Activated naive CD4-positive, alpha-beta T cell treated with anti-CD3 and anti-CD28 coated beads for 36 hours (primary cell): ENCODE data around the gene ARMC7. TPM values are rescaled to one million over a fixed set of nuclear protein-coding genes. Genes with fewer than 3 reads are reported as not detected.

ENCODE experiments used
- CTCF ChIA-PET: fragments of 350-600 bp; sonication (Branson Sonifier 250); formaldehyde crosslinking; loops from one replicate; lab custom pipeline; 2021; ENCODE audit warnings: antibody characterized with exemption; lab: Charles Lee
- DNase-seq: peaks from one replicate; pipeline ENCODE4 v3.0.0-alpha.2; 2020
- H3K27ac Mint-ChIP-seq: one replicate; pipeline ENCODE4 v1.8.0; 2021; ENCODE audit warnings: mild to moderate bottlenecking, mixed read lengths
- H3K27me3 Mint-ChIP-seq: one replicate; pipeline ENCODE4 v1.8.0; 2021; ENCODE audit warnings: low read depth, mixed read lengths
- H3K36me3 Mint-ChIP-seq: one replicate; pipeline ENCODE4 v1.8.0; 2021; ENCODE audit warnings: low read depth, mixed read lengths
- H3K4me1 Mint-ChIP-seq: one replicate; pipeline ENCODE4 v1.8.0; 2021; ENCODE audit warnings: low read depth, mixed read lengths
- H3K4me3 Mint-ChIP-seq: one replicate; pipeline ENCODE4 v1.8.0; 2021; ENCODE audit warnings: mild to moderate bottlenecking, moderate library complexity, mixed read lengths
- H3K9me3 Mint-ChIP-seq: one replicate; pipeline ENCODE4 v1.8.0; 2021; ENCODE audit warnings: mixed read lengths
- intact Hi-C: fragments of 100-400 bp; cut with micrococcal nuclease; formaldehyde crosslinking; loops from one replicate; pipeline ENCODE4 v1.15.1; 2023
- total RNA-seq, 2 experiments: library from RNA; stranded (reverse); gene quantifications; one replicate each; pipeline ENCODE4 v1.2.3, GENCODE V29; 2021

Gene ARMC7
- total RNA-seq, 2 experiments from 2014 or later = 3.8 to 4.9 TPM

GRCh38 chr17:75109046-75109406 is 743 bp upstream of the ARMC7 start:
- no peaks in the 10 kb centered on the region for H3K27me3 Mint-ChIP-seq
- intact Hi-C loops = loop anchor here (2.0 to 5.0 kb wide), 4 partner anchors 20 to 148 kb away; partner anchors contain the start of genes ATP5PD and KCTD2
- H3K36me3 Mint-ChIP-seq = peaks cover under 1% of the 10 kb centered on the region
- H3K4me1 Mint-ChIP-seq = peaks cover 23% of the 10 kb centered on the region
- no peaks in the 10 kb centered on the region for H3K9me3 Mint-ChIP-seq
- H3K4me3 Mint-ChIP-seq = peak overlapping the region; percentile 90
- CTCF ChIA-PET = interaction anchor here (1.3 to 9.0 kb wide), 2 partner anchors 93 to 118 kb away, joined by 3 to 179 read pairs; partner anchors contain the start of gene NUP85
- no peak overlapping the region for H3K27ac Mint-ChIP-seq
- DNase-seq = peak; percentile 46

GRCh38 chr17:75110234-75110937 is 617 bp downstream of the ARMC7 start:
- H3K27me3 Mint-ChIP-seq = no peaks in the 10 kb centered on the region
- intact Hi-C loops = loop anchor here (1.0 to 10.0 kb wide), 5 partner anchors 62 to 294 kb away; partner anchors contain the start of genes GGA3, GRB2 and MRPS7

GRCh38 chr17:75111777-75112335 is 2.1 kb downstream of the ARMC7 start:
- no peak overlapping the region for H3K27ac Mint-ChIP-seq
- no peak overlapping the region for H3K4me3 Mint-ChIP-seq
- peaks cover 35% of the 10 kb centered on the region for H3K4me1 Mint-ChIP-seq
- H3K27me3 Mint-ChIP-seq = no peaks in the 10 kb centered on the region
- no peak for DNase-seq
- CTCF ChIA-PET = interaction anchor here (0.6 to 11.9 kb wide), 9 partner anchors 16 to 150 kb away, joined by 3 to 195 read pairs (median 4); partner anchors contain the start of genes NT5C and NUP85
- intact Hi-C loops = loop anchor here (5.0 to 10.0 kb wide), 4 partner anchors 80 to 293 kb away; partner anchors contain the start of genes GGA3, GRB2 and MRPS7
- H3K9me3 Mint-ChIP-seq = no peaks in the 10 kb centered on the region
- H3K36me3 Mint-ChIP-seq = peaks cover 5% of the 10 kb centered on the region

More at GRCh38 chr17:75110234-75110937, 617 bp downstream of the ARMC7 start:
- Mint-ChIP-seq H3K36me3 (peaks cover 5% of the 10 kb centered on the region), H3K27ac (peak overlapping the region; percentile 91), H3K4me1 (peaks cover 34% of the 10 kb centered on the region), H3K4me3 (peak overlapping the region; percentile 90), H3K9me3 (no peaks in the 10 kb centered on the region)
- peak; percentile 26 for DNase-seq
- CTCF ChIA-PET = interaction anchor here (0.7 to 11.9 kb wide), 7 partner anchors 18 to 471 kb away, joined by 3 to 195 read pairs (median 12); partner anchors contain the start of genes MIF4GD, NT5C and NUP85

- Mint-ChIP-seq H3K4me1 (peaks cover 33% of the 10 kb centered on the region), H3K36me3 (peaks cover 5% of the 10 kb centered on the region), H3K9me3 (no peaks in the 10 kb centered on the region), H3K27me3 (no peaks in the 10 kb centered on the region), H3K4me3 (peak overlapping the region; percentile 76), H3K27ac (peak overlapping the region; percentile 84)
- DNase-seq = peak; percentile 96
- CTCF ChIA-PET = interaction anchor here (0.5 to 11.9 kb wide), 55 partner anchors 9 to 293 kb away, joined by 3 to 195 read pairs (median 5); partner anchors contain the start of genes GGA3, JPT1, MIF4GD and MRPL58
- intact Hi-C loops = loop anchor here (1.0 to 10.0 kb wide), 9 partner anchors 10 to 291 kb away; partner anchors contain the start of genes GGA3, GRB2, JPT1 and MRPS7
Observed at GRCh38 chr17:75113798-75114551, 4.2 kb downstream of the ARMC7 start.

GRCh38 chr17:75114552-75115314 is 5.0 kb downstream of the ARMC7 start:
- Mint-ChIP-seq H3K36me3 (peaks cover 5% of the 10 kb centered on the region), H3K27me3 (no peaks in the 10 kb centered on the region), H3K9me3 (no peaks in the 10 kb centered on the region), H3K4me3 (peak overlapping the region; percentile 76), H3K27ac (peak overlapping the region; percentile 84), H3K4me1 (peaks cover 32% of the 10 kb centered on the region)
- intact Hi-C loops = loop anchor here (1.0 to 10.0 kb wide), 9 partner anchors 10 to 290 kb away; partner anchors contain the start of genes GGA3, GRB2, JPT1 and MRPS7
- DNase-seq = peak; percentile 52
- CTCF ChIA-PET = interaction anchor here (0.5 to 11.9 kb wide), 50 partner anchors 10 to 292 kb away, joined by 3 to 195 read pairs (median 5); partner anchors contain the start of genes GGA3, JPT1, MIF4GD and MRPL58

- Mint-ChIP-seq H3K4me1 (peaks cover 29% of the 10 kb centered on the region), H3K27me3 (no peaks in the 10 kb centered on the region), H3K36me3 (peaks cover 5% of the 10 kb centered on the region), H3K27ac (no peak overlapping the region), H3K4me3 (no peak overlapping the region), H3K9me3 (no peaks in the 10 kb centered on the region)
- intact Hi-C loops = loop anchor here (10.0 kb wide), 1 partner anchor 289 kb away; the partner anchor contains the start of gene GRB2
- no peak for DNase-seq
- CTCF ChIA-PET = interaction anchor here (0.7 to 11.9 kb wide), 9 partner anchors 13 to 148 kb away, joined by 3 to 195 read pairs (median 7); partner anchors contain the start of genes GGA3, MRPL58, MRPS7 and NT5C
Observed at GRCh38 chr17:75115555-75115954, 5.8 kb downstream of the ARMC7 start.

GRCh38 chr17:75116737-75117136 is 7.0 kb downstream of the ARMC7 start:
- Mint-ChIP-seq H3K27ac (no peak overlapping the region), H3K9me3 (no peaks in the 10 kb centered on the region), H3K36me3 (peaks cover 5% of the 10 kb centered on the region), H3K27me3 (no peaks in the 10 kb centered on the region), H3K4me1 (peaks cover 22% of the 10 kb centered on the region), H3K4me3 (no peak overlapping the region)
- CTCF ChIA-PET = interaction anchor here (0.5 to 11.9 kb wide), 6 partner anchors 11 to 86 kb away, joined by 3 to 195 read pairs (median 4); partner anchors contain the start of genes NT5C and NUP85
- DNase-seq = no peak
- intact Hi-C loops = loop anchor here (10.0 kb wide), 1 partner anchor 288 kb away; the partner anchor contains the start of gene GRB2

- intact Hi-C loops = loop anchor here (10.0 kb wide), 1 partner anchor 286 kb away; the partner anchor contains the start of gene GRB2
- DNase-seq = no peak
- Mint-ChIP-seq H3K27ac (no peak overlapping the region), H3K36me3 (peaks cover 5% of the 10 kb centered on the region), H3K4me1 (peaks cover 17% of the 10 kb centered on the region), H3K9me3 (no peaks in the 10 kb centered on the region), H3K27me3 (no peaks in the 10 kb centered on the region), H3K4me3 (no peak overlapping the region)
- CTCF ChIA-PET = interaction anchor here (0.6 to 11.9 kb wide), 3 partner anchors 10 to 106 kb away, joined by 3 to 195 read pairs (median 179); partner anchors contain the start of genes NT5C and NUP85
Observed at GRCh38 chr17:75118307-75118706, 8.5 kb downstream of the ARMC7 start.

- Mint-ChIP-seq H3K27me3 (no peaks in the 10 kb centered on the region), H3K4me3 (peak overlapping the region; percentile 32), H3K36me3 (peaks cover 2% of the 10 kb centered on the region), H3K9me3 (no peaks in the 10 kb centered on the region), H3K27ac (peak overlapping the region; percentile 84), H3K4me1 (peaks cover 24% of the 10 kb centered on the region)
- CTCF ChIA-PET = interaction anchor here (0.7 to 14.5 kb wide), 5 partner anchors 8 to 134 kb away, joined by 3 to 195 read pairs (median 4); no protein-coding TSS in a partner anchor
- intact Hi-C loops = loop anchor here (1.0 kb wide), 1 partner anchor 10 kb away; no protein-coding TSS in a partner anchor
- DNase-seq = peak; percentile 85
Observed at GRCh38 chr17:75124041-75124818, 14.5 kb downstream of the ARMC7 start.

- intact Hi-C loops = loop anchor here (1.0 kb wide), 1 partner anchor 10 kb away; no protein-coding TSS in a partner anchor
- Mint-ChIP-seq H3K27me3 (no peaks in the 10 kb centered on the region), H3K9me3 (no peaks in the 10 kb centered on the region), H3K36me3 (peaks cover 5% of the 10 kb centered on the region), H3K4me3 (no peak overlapping the region), H3K27ac (peak overlapping the region; percentile 46), H3K4me1 (peaks cover 27% of the 10 kb centered on the region)
- no peak for DNase-seq
- CTCF ChIA-PET = interaction anchor here (1.8 to 14.5 kb wide), 2 partner anchors 8 to 9 kb away, joined by 4 to 195 read pairs; no protein-coding TSS in a partner anchor
Observed at GRCh38 chr17:75124819-75125162, 15.0 kb downstream of the ARMC7 start.
